ENCODE data around the gene SRSF9. TPM values are rescaled to one million over a fixed set of nuclear protein-coding genes. Genes with fewer than 3 reads are reported as not detected.
A peak's percentile ranks its signal among the peaks of the same experiment; 100 is the strongest.
"Not testable (repeated sequence)": the region's sequence is repeated elsewhere in the genome, so short reads cannot be mapped to it uniquely, and the experiment has no call there.

Gene SRSF9
- total RNA-seq, 2 experiments from 2014 or later: 164 to 166 TPM

GRCh38 chr12:120490833-120491512 lies 21.4 kb upstream of the SRSF9 start:
- no peaks in the 10 kb centered on the region for H3K9me3 Mint-ChIP-seq
- peaks cover 2% of the 10 kb centered on the region for H3K36me3 Mint-ChIP-seq
- H3K27ac Mint-ChIP-seq: no peak overlapping the region
- no peak for ATAC-seq (ENCODE audit: low read depth)
- H3K4me3 Mint-ChIP-seq: no peak overlapping the region
- DNase-seq: no peak
- H3K4me1 Mint-ChIP-seq: peaks cover 10% of the 10 kb centered on the region
- no peaks in the 10 kb centered on the region for H3K27me3 Mint-ChIP-seq
- POLR2A ChIA-PET: no interaction called here

GRCh38 chr12:120490325-120490724 lies 20.8 kb upstream of the SRSF9 start:
- H3K4me1 Mint-ChIP-seq: peaks cover 7% of the 10 kb centered on the region
- no peak for ATAC-seq (ENCODE audit: low read depth)
- POLR2A ChIA-PET: no interaction called here

GRCh38 chr12:120489018-120489417 lies 19.5 kb upstream of the SRSF9 start:
- Mint-ChIP-seq H3K9me3 (no peaks in the 10 kb centered on the region), H3K27ac (no peak overlapping the region), H3K36me3 (peaks cover 2% of the 10 kb centered on the region), H3K4me1 (peaks cover 3% of the 10 kb centered on the region), H3K4me3 (no peak overlapping the region), H3K27me3 (no peaks in the 10 kb centered on the region)
- DNase-seq: no peak
- POLR2A ChIA-PET: no interaction called here
- ATAC-seq (ENCODE audit: low read depth): no peak

More at GRCh38 chr12:120490325-120490724, 20.8 kb upstream of the SRSF9 start:
- no peak overlapping the region for H3K27ac Mint-ChIP-seq
- H3K27me3 Mint-ChIP-seq: no peaks in the 10 kb centered on the region
- no peak for DNase-seq
- peaks cover 2% of the 10 kb centered on the region for H3K36me3 Mint-ChIP-seq
- H3K9me3 Mint-ChIP-seq: no peaks in the 10 kb centered on the region
- no peak overlapping the region for H3K4me3 Mint-ChIP-seq

GRCh38 chr12:120488057-120488640 lies 18.6 kb upstream of the SRSF9 start:
- DNase-seq (no peak), ATAC-seq (ENCODE audit: low read depth) (no peak)
- Mint-ChIP-seq H3K27me3 (no peaks in the 10 kb centered on the region), H3K27ac (no peak overlapping the region), H3K36me3 (peaks cover 3% of the 10 kb centered on the region), H3K4me3 (no peak overlapping the region), H3K4me1 (peaks cover 3% of the 10 kb centered on the region), H3K9me3 (no peaks in the 10 kb centered on the region)
- POLR2A ChIA-PET: no interaction called here

- ATAC-seq (ENCODE audit: low read depth); H3K4me3 Mint-ChIP-seq; DNase-seq; H3K27me3 Mint-ChIP-seq; H3K27ac Mint-ChIP-seq; H3K9me3 Mint-ChIP-seq; POLR2A ChIA-PET; H3K36me3 Mint-ChIP-seq; H3K4me1 Mint-ChIP-seq: not testable (repeated sequence)
These were observed 18.0 kb upstream of the SRSF9 start for GRCh38 chr12:120487552-120487951.

GRCh38 chr12:120485961-120486881 lies 16.7 kb upstream of the SRSF9 start:
- Mint-ChIP-seq H3K27me3 (no peaks in the 10 kb centered on the region), H3K9me3 (no peaks in the 10 kb centered on the region), H3K27ac (no peak overlapping the region), H3K36me3 (peaks cover 6% of the 10 kb centered on the region), H3K4me3 (no peak overlapping the region), H3K4me1 (peaks cover 3% of the 10 kb centered on the region)
- DNase-seq (no peak), ATAC-seq (ENCODE audit: low read depth) (no peak)
- POLR2A ChIA-PET: no interaction called here

- H3K27ac Mint-ChIP-seq: peak overlapping the region; percentile 6
- peaks cover 7% of the 10 kb centered on the region for H3K4me1 Mint-ChIP-seq
- H3K9me3 Mint-ChIP-seq: no peaks in the 10 kb centered on the region
- no peak for DNase-seq
- peaks cover 4% of the 10 kb centered on the region for H3K36me3 Mint-ChIP-seq
- no peak for ATAC-seq (ENCODE audit: low read depth)
- H3K4me3 Mint-ChIP-seq: no peak overlapping the region
- no peaks in the 10 kb centered on the region for H3K27me3 Mint-ChIP-seq
- POLR2A ChIA-PET: no interaction called here
These were observed 14.1 kb upstream of the SRSF9 start for GRCh38 chr12:120483621-120484020.

- H3K4me1 Mint-ChIP-seq: peaks cover 5% of the 10 kb centered on the region
- H3K27me3 Mint-ChIP-seq: no peaks in the 10 kb centered on the region
- POLR2A ChIA-PET: no interaction called here
- no peak overlapping the region for H3K27ac Mint-ChIP-seq
- no peaks in the 10 kb centered on the region for H3K9me3 Mint-ChIP-seq
- no peak overlapping the region for H3K4me3 Mint-ChIP-seq
- peaks cover 4% of the 10 kb centered on the region for H3K36me3 Mint-ChIP-seq
- ATAC-seq (ENCODE audit: low read depth) (no peak), DNase-seq (no peak)
These were observed 11.6 kb upstream of the SRSF9 start for GRCh38 chr12:120481022-120481767.

GRCh38 chr12:120480211-120480610 lies 10.7 kb upstream of the SRSF9 start:
- POLR2A ChIA-PET: no interaction called here
- Mint-ChIP-seq H3K4me3 (no peak overlapping the region), H3K27ac (no peak overlapping the region)

GRCh38 chr12:120479458-120479857 lies 9.9 kb upstream of the SRSF9 start:
- Mint-ChIP-seq H3K9me3 (no peaks in the 10 kb centered on the region), H3K4me3 (no peak overlapping the region), H3K27ac (no peak overlapping the region), H3K27me3 (no peaks in the 10 kb centered on the region), H3K36me3 (peaks cover 4% of the 10 kb centered on the region), H3K4me1 (peaks cover 5% of the 10 kb centered on the region)
- POLR2A ChIA-PET: no interaction called here
- DNase-seq: no peak
- no peak for ATAC-seq (ENCODE audit: low read depth)

More at GRCh38 chr12:120480211-120480610, 10.7 kb upstream of the SRSF9 start:
- ATAC-seq (ENCODE audit: low read depth) (no peak), DNase-seq (no peak)
- Mint-ChIP-seq H3K36me3 (peaks cover 4% of the 10 kb centered on the region), H3K9me3 (no peaks in the 10 kb centered on the region), H3K27me3 (no peaks in the 10 kb centered on the region), H3K4me1 (peaks cover 5% of the 10 kb centered on the region)

- H3K36me3 Mint-ChIP-seq: no peaks in the 10 kb centered on the region
- DNase-seq (no peak), ATAC-seq (ENCODE audit: low read depth) (no peak)
- H3K9me3 Mint-ChIP-seq: no peaks in the 10 kb centered on the region
- H3K4me1 Mint-ChIP-seq: peaks cover 8% of the 10 kb centered on the region
- POLR2A ChIA-PET: no interaction called here
- H3K4me3 Mint-ChIP-seq: no peak overlapping the region
- no peak overlapping the region for H3K27ac Mint-ChIP-seq
- no peaks in the 10 kb centered on the region for H3K27me3 Mint-ChIP-seq
These were observed 6.1 kb upstream of the SRSF9 start for GRCh38 chr12:120475643-120476042.

GRCh38 chr12:120474616-120474960 lies 5.0 kb upstream of the SRSF9 start:
- ATAC-seq (ENCODE audit: low read depth) (no peak), DNase-seq (no peak)
- no peaks in the 10 kb centered on the region for H3K9me3 Mint-ChIP-seq
- H3K27ac Mint-ChIP-seq: no peak overlapping the region
- peaks cover 2% of the 10 kb centered on the region for H3K36me3 Mint-ChIP-seq
- H3K27me3 Mint-ChIP-seq: no peaks in the 10 kb centered on the region
- H3K4me1 Mint-ChIP-seq: peaks cover 7% of the 10 kb centered on the region
- POLR2A ChIA-PET: interaction anchor here (0.6 kb wide), 1 partner anchor 183 kb away, joined by 3 read pairs; no protein-coding TSS in a partner anchor
- H3K4me3 Mint-ChIP-seq: no peak overlapping the region
